ENCODE data around the gene LDAH.

DNA sequence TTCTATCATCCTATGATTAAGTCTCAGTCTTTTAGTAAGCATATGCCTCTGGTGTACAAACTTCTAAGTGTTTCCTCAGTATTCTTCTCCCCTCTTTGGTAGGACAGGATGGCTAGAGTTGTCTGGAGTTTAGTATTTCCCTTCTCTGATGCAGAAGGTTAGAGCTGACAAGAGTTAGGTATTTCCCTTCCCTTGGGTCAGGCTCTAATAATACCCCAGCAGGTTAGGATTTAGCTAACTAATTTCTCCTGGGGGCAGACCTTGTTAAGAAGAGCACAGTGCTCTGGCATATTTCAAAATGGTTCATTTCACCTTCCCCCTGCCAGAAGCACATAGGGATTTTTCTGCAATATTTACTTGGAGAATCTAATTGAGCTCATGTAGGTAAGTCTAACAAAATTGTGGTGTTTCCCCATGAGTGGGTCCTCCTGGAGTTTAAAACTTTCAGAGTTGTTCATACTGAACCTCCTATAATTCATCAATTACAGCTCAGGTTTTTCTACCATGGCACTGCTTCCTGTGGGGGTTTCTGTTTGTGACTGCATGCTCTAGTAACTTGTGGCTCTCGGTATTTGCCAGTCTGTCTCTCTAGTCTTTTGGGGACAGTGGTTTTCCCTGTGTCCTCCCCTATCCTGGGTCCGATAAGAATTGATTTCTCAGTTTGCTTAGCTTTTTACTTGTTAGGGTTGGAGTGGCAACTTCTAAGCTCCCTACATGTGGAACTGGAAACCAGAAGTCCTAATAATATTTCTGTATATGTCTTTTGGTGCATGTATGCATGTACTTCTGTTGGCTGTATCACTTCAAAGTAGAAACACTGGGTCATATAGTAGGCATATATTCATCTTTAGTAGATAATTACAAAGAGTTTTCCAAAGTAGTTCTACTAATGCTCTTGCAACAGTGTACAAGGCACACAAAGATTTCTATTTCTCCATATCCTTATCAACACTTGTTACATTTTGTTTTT lies 78.2 kb downstream of the LDAH start:
- TF ChIP-seq, protein P1, sequence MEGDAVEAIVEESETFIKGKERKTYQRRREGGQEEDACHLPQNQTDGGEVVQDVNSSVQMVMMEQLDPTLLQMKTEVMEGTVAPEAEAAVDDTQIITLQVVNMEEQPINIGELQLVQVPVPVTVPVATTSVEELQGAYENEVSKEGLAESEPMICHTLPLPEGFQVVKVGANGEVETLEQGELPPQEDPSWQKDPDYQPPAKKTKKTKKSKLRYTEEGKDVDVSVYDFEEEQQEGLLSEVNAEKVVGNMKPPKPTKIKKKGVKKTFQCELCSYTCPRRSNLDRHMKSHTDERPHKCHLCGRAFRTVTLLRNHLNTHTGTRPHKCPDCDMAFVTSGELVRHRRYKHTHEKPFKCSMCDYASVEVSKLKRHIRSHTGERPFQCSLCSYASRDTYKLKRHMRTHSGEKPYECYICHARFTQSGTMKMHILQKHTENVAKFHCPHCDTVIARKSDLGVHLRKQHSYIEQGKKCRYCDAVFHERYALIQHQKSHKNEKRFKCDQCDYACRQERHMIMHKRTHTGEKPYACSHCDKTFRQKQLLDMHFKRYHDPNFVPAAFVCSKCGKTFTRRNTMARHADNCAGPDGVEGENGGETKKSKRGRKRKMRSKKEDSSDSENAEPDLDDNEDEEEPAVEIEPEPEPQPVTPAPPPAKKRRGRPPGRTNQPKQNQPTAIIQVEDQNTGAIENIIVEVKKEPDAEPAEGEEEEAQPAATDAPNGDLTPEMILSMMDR (IDR thresholded peaks at IDR 0.05): no peak
- TF ChIP-seq POLR2AphosphoS5 (IDR thresholded peaks at IDR 0.05) (no peak), EP300 (IDR thresholded peaks at IDR 0.05; ENCODE audit: low read depth) (no peak), POLR2A (IDR thresholded peaks at IDR 0.05) (no peak)
